ENCODE results near the gene SNX25. TPM values are rescaled to one million over a fixed set of nuclear protein-coding genes. Genes with fewer than 3 reads are reported as not detected.

The SNX25 gene
- total and polyA plus RNA-seq, 10 of the 15 experiments (the other 5 are each of a cell fraction or from before 2014, with no cell fraction given): 11.2 to 117 (median 62.8) TPM

DNA sequence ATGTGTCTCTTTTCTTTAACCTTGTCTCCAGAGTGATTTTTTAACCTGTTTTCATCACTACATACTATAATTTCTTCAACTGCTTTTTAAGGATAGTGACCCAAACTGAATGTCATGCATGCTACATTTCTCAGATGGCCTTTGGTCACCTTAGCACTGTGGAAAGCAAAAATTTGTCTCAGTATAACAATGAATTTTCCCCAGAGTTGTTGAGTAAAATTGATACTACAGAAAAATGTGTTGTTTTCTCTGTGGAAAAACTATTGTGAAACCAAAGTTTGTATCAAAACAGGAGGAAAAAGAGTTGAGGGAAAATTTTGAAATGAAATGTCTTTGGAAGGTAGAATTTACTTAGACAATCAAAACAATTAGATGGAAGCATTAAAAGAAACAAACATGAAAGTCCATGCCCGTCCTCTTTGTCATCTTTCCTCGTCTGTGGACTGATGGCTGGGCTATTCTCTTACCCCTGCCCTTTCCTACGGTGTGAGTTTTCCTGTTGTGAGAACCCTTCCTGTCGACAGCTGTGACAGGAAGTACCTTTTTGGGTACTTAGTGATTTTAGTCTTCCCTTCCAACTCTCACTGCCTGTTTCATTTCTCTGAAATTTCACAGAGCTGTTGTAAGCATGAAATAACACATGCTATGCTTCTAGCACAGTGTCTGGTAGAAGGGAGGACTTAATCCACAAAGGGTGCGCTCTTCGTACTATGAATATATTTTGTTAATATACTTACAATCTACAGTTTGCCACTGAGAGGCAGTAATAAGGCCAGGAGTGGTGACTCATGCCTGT lies 135.5 kb downstream of the SNX25 start (continued):
- TF ChIP-seq, protein P1, sequence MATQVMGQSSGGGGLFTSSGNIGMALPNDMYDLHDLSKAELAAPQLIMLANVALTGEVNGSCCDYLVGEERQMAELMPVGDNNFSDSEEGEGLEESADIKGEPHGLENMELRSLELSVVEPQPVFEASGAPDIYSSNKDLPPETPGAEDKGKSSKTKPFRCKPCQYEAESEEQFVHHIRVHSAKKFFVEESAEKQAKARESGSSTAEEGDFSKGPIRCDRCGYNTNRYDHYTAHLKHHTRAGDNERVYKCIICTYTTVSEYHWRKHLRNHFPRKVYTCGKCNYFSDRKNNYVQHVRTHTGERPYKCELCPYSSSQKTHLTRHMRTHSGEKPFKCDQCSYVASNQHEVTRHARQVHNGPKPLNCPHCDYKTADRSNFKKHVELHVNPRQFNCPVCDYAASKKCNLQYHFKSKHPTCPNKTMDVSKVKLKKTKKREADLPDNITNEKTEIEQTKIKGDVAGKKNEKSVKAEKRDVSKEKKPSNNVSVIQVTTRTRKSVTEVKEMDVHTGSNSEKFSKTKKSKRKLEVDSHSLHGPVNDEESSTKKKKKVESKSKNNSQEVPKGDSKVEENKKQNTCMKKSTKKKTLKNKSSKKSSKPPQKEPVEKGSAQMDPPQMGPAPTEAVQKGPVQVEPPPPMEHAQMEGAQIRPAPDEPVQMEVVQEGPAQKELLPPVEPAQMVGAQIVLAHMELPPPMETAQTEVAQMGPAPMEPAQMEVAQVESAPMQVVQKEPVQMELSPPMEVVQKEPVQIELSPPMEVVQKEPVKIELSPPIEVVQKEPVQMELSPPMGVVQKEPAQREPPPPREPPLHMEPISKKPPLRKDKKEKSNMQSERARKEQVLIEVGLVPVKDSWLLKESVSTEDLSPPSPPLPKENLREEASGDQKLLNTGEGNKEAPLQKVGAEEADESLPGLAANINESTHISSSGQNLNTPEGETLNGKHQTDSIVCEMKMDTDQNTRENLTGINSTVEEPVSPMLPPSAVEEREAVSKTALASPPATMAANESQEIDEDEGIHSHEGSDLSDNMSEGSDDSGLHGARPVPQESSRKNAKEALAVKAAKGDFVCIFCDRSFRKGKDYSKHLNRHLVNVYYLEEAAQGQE (IDR thresholded peaks at IDR 0.05; ENCODE audit: low read depth, low read length): no peak
- TF ChIP-seq, protein P2, sequence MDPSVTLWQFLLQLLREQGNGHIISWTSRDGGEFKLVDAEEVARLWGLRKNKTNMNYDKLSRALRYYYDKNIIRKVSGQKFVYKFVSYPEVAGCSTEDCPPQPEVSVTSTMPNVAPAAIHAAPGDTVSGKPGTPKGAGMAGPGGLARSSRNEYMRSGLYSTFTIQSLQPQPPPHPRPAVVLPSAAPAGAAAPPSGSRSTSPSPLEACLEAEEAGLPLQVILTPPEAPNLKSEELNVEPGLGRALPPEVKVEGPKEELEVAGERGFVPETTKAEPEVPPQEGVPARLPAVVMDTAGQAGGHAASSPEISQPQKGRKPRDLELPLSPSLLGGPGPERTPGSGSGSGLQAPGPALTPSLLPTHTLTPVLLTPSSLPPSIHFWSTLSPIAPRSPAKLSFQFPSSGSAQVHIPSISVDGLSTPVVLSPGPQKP (IDR thresholded peaks at IDR 0.05; ENCODE audit: low read depth, low read length): peak; percentile 76
- TF ChIP-seq, protein P3, sequence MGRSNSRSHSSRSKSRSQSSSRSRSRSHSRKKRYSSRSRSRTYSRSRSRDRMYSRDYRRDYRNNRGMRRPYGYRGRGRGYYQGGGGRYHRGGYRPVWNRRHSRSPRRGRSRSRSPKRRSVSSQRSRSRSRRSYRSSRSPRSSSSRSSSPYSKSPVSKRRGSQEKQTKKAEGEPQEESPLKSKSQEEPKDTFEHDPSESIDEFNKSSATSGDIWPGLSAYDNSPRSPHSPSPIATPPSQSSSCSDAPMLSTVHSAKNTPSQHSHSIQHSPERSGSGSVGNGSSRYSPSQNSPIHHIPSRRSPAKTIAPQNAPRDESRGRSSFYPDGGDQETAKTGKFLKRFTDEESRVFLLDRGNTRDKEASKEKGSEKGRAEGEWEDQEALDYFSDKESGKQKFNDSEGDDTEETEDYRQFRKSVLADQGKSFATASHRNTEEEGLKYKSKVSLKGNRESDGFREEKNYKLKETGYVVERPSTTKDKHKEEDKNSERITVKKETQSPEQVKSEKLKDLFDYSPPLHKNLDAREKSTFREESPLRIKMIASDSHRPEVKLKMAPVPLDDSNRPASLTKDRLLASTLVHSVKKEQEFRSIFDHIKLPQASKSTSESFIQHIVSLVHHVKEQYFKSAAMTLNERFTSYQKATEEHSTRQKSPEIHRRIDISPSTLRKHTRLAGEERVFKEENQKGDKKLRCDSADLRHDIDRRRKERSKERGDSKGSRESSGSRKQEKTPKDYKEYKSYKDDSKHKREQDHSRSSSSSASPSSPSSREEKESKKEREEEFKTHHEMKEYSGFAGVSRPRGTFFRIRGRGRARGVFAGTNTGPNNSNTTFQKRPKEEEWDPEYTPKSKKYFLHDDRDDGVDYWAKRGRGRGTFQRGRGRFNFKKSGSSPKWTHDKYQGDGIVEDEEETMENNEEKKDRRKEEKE (IDR thresholded peaks at IDR 0.05): no peak
- TF ChIP-seq MTA2 (IDR thresholded peaks at IDR 0.05; ENCODE audit: low read depth): no peak
- no peak for TF ChIP-seq HDAC2 (IDR thresholded peaks at IDR 0.05)
- no peak for TF ChIP-seq GATAD2B (conservative IDR thresholded peaks at IDR 0.05; ENCODE audit: low read depth)
- TF ChIP-seq EED (IDR thresholded peaks at IDR 0.05; ENCODE audit: low read depth): peak; percentile 93
- TF ChIP-seq CREB1 (IDR thresholded peaks at IDR 0.05; ENCODE audit: low read depth): no peak
- TF ChIP-seq MYC (IDR thresholded peaks at IDR 0.05; ENCODE audit: insufficient read depth, insufficient read length, insufficient replicate concordance, low read length, severe bottlenecking): no peak
- TF ChIP-seq, protein P4, sequence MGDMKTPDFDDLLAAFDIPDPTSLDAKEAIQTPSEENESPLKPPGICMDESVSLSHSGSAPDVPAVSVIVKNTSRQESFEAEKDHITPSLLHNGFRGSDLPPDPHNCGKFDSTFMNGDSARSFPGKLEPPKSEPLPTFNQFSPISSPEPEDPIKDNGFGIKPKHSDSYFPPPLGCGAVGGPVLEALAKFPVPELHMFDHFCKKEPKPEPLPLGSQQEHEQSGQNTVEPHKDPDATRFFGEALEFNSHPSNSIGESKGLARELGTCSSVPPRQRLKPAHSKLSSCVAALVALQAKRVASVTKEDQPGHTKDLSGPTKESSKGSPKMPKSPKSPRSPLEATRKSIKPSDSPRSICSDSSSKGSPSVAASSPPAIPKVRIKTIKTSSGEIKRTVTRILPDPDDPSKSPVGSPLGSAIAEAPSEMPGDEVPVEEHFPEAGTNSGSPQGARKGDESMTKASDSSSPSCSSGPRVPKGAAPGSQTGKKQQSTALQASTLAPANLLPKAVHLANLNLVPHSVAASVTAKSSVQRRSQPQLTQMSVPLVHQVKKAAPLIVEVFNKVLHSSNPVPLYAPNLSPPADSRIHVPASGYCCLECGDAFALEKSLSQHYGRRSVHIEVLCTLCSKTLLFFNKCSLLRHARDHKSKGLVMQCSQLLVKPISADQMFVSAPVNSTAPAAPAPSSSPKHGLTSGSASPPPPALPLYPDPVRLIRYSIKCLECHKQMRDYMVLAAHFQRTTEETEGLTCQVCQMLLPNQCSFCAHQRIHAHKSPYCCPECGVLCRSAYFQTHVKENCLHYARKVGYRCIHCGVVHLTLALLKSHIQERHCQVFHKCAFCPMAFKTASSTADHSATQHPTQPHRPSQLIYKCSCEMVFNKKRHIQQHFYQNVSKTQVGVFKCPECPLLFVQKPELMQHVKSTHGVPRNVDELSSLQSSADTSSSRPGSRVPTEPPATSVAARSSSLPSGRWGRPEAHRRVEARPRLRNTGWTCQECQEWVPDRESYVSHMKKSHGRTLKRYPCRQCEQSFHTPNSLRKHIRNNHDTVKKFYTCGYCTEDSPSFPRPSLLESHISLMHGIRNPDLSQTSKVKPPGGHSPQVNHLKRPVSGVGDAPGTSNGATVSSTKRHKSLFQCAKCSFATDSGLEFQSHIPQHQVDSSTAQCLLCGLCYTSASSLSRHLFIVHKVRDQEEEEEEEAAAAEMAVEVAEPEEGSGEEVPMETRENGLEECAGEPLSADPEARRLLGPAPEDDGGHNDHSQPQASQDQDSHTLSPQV (IDR thresholded peaks at IDR 0.05): no peak
- no peak for TF ChIP-seq NRF1 (conservative IDR thresholded peaks at IDR 0.05; ENCODE audit: low read depth, low read length)
- TF ChIP-seq JUND (IDR thresholded peaks at IDR 0.05; ENCODE audit: low read depth, low read length): no peak
- no peak for TF ChIP-seq SMAD5 (IDR thresholded peaks at IDR 0.05; ENCODE audit: low read depth)
- TF ChIP-seq MEF2B (IDR thresholded peaks at IDR 0.05; ENCODE audit: partially characterized antibody, poor library complexity, severe bottlenecking): peak; percentile 59
- peak; percentile 46; the same call in 1 of the 2 replicates for TF ChIP-seq TCF3 (IDR thresholded peaks at IDR 0.05; ENCODE audit: borderline replicate concordance, insufficient read depth, low read depth, low read length)
- TF ChIP-seq KDM1A (IDR thresholded peaks at IDR 0.05; ENCODE audit: borderline replicate concordance): no peak
- TF ChIP-seq CEBPB (IDR thresholded peaks at IDR 0.05; ENCODE audit: borderline replicate concordance in 1 of 2, low read depth in 2 of 2, low read length in 2 of 2): no peak
- 0 out of 2 replicates have a peak, but pooled peaks have one; percentile 41 for TF ChIP-seq TCF12 (IDR thresholded peaks at IDR 0.05; ENCODE audit: low read depth, low read length)
